ENCODE data around the gene MAP4.
"Not testable (repeated sequence)": the region's sequence is repeated elsewhere in the genome, so short reads cannot be mapped to it uniquely, and the experiment has no call there.

The MAP4 gene

DNA sequence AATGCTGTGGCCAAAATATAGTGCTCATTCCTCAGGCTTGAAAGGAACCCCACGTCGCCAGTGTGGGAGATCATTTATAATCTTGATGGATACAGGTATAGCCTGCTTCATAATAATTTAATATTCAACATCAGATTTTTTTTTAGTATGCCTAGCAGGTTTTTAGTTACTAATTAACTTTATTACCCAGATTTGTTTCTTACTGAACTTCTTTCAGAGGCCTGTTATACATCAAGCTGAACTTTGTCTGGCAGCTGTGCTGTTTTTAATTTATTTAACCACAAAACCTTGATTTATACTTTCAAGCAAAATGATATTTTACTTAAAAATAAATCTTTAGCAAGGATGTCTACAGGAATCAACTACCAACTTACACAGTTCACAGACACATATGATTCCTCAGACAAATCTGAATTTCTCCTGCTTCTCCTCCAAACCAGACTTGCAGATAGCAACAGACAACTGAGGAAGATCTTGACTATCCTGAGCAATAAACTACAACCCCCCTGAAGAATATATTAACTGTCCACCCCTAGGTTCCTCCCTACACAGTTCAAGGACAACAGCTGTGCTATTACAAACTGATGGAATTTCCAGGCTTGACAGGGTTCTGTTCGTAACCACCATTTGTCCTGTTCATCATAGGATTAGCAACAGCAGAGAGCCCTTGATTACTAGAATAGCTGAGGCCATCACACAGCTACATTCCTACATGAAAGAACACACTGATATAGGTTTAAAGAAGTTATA lies 610 bp downstream of the MAP4 start:
- DNase-seq = no peak

DNA sequence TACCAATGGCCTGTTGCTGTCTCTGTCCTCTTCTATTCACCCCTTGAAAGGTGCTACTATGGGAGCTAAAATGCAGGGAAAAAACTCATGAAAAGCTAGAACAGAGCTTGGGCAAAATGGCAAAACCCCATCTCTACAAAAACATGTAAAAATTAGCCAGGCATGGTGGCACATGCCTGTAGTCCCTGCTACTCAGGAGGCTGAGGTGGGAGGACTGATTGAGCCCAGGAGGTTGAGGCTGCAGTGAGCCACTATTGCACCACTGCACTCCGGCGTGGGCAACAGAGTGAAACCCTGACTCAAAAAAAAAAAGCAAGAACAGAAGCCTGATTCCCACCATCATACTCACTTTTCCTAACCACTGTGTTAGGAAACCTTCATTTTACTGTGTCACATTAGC lies 1.9 kb downstream of the MAP4 start:
- no peak for DNase-seq

DNA sequence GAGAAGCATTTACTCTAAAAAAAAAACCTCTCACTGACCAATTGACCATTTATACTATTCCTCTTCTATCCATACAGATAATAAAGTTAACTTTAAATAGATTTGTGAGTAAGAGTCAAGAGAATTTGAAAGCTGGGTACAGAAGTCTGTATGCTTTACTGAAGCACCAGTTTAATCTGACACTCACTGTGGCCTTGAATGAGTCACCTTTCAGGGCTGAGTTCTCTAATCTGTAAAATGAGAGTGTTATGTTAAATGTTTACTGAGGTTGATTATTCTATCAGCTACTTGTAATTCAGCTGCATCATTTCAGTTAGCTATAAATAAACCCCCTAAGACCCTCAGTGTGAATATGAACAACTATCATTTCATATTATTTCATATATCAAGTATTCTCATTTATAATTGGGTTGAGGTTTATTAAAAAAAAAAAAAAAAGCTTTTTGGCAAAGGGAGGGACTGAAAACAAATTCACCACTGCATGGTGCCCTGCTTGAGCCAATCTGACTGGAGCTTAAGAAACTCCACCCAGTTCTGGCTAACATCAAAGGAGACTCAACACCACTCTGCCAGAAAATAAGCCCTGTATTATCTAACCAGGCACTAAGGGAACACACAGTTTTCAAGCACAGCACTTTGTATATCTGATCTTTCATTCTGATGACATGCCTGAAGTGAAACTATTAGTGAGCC lies 2.8 kb downstream of the MAP4 start:
- DNase-seq = no peak

DNA sequence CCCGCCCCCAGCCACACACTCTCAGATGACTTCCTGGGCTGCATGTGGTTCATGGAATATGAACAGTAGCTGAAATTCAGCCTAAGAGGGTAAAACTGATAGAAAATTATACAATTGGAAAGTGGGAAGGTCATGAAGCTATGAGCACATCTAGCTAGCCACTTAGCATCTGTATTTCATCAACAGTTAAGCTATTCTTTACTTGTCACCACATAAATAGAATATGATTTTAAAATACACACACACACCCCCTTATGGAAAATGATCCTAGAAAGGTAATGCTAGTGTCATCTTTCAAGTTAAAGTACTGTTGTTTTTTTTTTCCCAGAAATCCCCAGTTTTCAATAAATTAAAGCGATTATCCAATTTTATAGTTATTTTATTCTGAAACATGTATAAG lies 3.6 kb downstream of the MAP4 start:
- no peak for DNase-seq

DNA sequence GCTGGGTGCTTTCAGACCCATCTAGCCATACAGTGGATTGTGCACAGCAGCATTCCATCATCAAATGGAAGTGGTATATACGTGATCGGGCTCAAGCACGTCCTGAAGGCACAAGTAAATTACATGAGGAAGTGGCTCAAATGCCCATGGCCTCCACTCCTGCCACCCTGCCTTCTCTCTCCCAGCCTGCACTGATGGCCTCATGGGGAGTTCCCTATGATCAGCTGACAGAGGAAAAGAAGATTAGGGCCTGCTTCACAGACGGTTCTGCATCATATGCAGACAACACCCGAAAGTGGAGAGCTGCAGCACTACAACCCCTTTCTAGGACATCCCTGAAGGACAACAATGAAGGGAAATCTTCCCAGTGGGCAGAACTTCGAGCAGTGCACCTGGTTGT lies 8.2 kb downstream of the MAP4 start:
- not testable (repeated sequence) for DNase-seq

- DNase-seq = not testable (repeated sequence)
Observed at GRCh38 chr3:48007361-48007760, 8.9 kb downstream of the MAP4 start.

DNA sequence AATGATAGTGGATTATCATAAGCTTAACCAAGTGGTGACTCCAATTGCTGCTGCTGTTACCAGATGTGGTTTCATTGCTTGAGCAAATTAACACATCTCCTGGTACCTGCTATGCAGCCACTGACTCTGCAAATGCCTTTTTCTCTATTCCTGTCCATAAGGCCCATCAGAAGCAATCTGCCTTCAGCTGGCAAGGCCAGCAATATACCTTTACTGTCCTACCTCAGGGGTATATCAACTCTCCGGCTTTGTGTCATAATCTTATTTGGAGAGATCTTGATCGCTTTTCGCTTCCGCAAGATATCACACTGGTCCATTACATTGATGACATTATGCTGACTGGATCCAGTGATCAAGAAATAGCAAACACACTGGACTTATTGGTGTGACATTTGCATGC lies 9.4 kb downstream of the MAP4 start:
- DNase-seq = not testable (repeated sequence)

DNA sequence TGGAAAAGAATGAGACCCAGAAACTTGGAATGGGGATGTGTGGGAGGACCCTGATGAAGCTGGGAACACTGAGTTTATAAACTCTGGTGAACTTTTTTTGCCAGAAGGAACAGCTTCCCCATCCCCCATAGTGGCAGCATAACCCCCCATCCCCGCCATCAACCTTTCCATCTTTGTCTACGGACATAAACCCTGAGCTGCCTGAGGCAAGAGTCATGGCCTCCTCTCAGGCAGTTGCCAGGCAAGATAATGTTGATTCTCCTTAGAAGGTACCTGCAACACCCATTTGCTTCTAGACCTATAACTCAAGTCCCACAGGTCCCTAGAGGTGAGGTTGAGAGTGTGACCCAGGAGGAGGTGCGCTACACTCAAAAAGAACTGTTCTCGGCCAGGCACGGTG lies 11.5 kb downstream of the MAP4 start:
- DNase-seq = no peak

GRCh38 chr3:48002787-48003186 lies 13.4 kb downstream of the MAP4 start:
- no peak for DNase-seq

DNA sequence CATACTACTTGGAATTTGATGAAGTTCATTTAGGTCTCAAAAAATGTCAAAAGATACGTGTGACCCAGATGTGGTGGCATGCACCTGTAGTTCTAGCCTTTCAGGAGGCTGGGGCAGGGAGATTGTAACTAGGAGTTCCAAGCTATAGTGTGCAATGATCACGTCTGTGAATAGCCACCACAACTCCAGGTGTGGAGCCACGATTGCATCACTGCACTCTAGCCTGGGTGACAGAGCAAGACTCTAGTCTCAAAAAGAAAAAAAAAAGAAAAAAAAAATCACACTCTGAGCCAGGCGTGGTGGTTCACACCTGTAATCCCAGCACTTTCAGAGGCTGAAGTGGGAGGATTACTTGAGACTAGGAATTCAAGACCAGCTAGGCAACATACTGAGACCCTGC lies 14.2 kb downstream of the MAP4 start:
- no peak for DNase-seq

GRCh38 chr3:48000212-48000611 lies 16.0 kb downstream of the MAP4 start:
- DNase-seq = no peak

DNA sequence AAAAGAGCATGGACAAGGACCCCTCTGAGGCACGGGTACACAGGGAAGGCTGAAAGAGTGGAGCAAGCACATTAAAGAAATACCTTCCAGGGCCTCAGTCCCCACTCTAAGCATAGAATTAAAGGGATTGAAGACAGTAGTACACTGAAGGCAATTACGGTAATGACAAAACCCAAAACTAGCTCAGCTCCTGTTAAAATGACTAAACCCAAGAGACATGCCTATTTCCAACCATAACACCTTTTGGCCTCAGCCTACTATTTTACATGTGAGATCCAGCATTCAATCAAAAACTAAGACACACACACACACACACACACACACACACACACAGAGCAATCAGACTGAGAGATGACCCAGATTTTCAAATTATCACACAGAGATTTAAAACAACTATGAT lies 19.8 kb downstream of the MAP4 start:
- DNase-seq = no peak

- DNase-seq = no peak
Observed at GRCh38 chr3:47994180-47994579, 22.0 kb downstream of the MAP4 start.

DNA sequence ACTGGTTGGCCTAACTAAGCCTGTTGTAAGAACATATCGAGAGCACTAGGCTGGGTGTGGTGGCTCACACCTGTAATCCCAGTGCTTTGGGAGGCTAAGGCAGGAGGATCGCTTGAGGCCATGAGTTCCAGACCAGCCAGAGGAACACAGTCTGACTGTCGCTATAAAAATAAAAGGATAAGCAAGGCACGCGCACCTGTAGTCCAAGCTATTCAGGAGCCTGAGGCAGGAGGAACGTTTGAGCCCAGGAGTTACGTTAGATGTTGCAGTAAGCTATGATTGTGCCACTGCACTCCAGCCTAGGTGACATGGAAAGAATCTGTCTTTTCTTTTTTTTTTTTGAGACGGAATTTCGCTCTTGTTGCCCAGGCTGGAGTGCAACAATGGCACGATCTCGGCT lies 24.9 kb downstream of the MAP4 start:
- no peak for DNase-seq

- peak; percentile 9 for DNase-seq
Observed at GRCh38 chr3:47989981-47990440, 26.2 kb downstream of the MAP4 start.

DNA sequence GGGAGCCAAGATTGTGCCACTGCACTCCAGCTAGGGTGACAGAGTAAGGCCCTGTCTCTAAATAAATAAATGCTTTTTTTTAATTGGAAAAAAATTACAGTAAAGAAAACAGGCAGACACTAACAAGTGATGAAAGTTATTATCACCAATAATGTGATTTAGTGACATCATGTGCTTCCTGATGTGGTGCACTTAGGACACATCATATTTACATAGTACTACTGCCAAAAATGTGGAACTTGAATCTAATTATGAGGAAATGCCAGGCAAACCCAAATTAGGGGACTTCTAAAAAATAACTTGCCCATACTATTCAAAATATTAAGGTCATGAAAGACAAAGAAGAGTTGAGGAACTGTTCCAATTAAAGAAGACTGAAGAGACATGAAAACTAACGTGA lies 30.8 kb downstream of the MAP4 start:
- no peak for DNase-seq

GRCh38 chr3:47984075-47984728 lies 32.0 kb downstream of the MAP4 start:
- no peak for DNase-seq

DNA sequence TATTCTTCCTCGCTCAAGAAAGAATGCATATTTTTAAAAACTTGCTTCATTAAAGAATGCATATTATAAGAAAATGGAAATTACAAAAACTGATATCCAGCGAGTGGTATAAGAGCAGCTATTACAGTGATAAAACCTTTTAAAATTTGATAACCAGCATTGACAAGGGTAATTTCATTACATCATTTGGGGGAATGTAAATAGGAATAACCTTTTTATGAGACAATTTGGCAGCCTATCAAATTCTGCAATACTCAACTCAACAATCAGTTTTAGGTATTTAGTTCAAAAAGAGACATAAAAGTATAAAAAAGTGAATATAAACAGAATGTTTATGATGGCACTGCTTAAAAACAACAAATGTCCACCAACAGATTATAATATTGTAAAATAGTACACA lies 35.4 kb downstream of the MAP4 start:
- no peak for DNase-seq

DNA sequence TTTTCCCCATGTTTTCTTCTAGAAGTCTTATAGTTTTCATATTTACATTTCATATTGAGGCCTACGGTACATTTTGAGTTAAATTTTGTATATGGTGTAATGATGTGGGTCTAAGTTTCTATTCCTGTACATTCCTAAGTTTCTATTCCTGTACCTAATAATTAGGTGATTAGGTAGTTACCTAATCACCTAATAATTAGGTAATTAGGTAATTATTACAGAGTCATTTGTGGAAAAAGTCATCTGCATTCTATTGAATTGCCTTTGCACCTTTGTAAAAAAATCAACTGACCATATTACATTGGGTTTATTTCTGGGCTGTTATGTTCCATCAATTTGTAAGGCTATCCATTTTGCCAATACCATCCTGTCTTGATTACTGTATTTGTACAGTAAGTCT lies 37.1 kb downstream of the MAP4 start:
- no peak for DNase-seq

DNA sequence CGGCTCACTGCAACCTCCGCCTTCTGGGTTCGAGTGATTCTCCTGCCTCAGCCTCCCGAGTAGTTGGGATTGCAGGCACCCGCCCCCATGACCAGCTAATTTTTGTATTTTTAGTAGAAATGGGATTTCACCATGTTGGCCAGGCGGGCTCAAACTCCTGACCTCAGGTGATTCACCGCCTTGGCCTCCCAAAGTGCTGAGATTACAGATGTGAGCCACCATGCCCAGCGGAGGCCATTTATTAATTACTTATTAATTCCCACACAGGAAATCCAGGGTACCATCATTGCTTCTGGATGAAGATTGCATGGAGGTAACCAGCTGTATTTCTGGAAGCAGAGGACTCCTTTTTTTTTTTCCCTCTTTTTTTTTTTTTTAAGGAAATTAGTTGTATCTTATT lies 37.8 kb downstream of the MAP4 start:
- no peak for DNase-seq

- DNase-seq = no peak
Observed at GRCh38 chr3:47976135-47976732, 40.0 kb downstream of the MAP4 start.

DNA sequence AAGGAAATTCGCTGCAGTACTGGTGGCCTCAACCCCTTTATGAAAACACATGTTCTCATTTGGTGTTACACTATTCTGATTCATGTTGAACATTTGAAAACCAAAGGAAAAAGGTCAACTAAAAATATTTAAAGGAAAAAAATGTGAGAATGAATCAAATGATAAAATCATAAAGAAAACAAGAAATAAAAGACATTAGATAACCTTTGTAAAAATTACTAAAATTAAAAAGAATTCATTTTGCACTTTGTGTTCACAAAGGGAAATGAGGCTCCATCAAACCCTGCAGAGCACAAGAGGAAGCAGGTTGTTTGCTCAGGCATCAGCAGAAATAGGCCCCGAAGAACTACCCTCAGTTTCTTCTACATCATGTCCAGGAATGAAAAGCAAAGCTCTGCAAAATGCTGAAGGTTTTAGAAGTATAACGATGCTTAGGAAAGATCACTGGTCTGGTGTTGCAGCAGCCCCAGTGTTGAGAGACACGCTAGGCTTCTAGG lies 41.2 kb downstream of the MAP4 start:
- DNase-seq = no peak

GRCh38 chr3:47971081-47971480 lies 45.1 kb downstream of the MAP4 start:
- no peak for DNase-seq

DNA sequence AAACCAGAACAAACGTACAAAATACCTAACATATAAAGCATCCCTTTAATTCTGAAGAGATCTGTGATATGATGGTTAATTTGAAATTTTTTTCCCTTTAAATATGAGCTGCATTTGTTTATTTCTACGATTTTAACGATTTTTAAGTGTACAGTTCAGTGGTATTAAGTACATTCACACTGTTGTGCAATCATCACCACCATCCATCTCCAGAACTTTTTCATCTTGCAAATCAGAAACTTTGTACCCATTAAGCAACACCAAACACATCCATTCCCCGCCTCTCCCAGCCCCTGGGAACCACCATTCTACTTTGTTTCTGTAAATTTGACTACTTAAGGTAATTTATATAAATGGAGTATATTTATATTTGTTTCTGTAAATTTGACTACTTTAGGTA lies 51.5 kb downstream of the MAP4 start:
- no peak for DNase-seq
